HPDE6-E6E7 (cell line): ENCODE data around the gene AMZ1.
"Not testable (repeated sequence)": the region's sequence is repeated elsewhere in the genome, so short reads cannot be mapped to it uniquely, and the experiment has no call there.

Experiments
- DNase-seq: peaks from one replicate; pipeline ENCODE4 v3.0.0; 2011; ENCODE audit warnings: missing footprints; ENCODE audit errors: extremely low spot score

Gene AMZ1

GRCh38 chr7:2711895-2712675 is 24.1 kb downstream of the AMZ1 start:
- DNase-seq, result no peak

GRCh38 chr7:2713370-2713769 is 25.4 kb downstream of the AMZ1 start:
- DNase-seq, result no peak

GRCh38 chr7:2713978-2714377 is 26.0 kb downstream of the AMZ1 start:
- DNase-seq, result no peak

- no peak for DNase-seq
Observed at GRCh38 chr7:2714636-2715035, 26.6 kb downstream of the AMZ1 start.

GRCh38 chr7:2715341-2716231 is 27.6 kb downstream of the AMZ1 start:
- no peak for DNase-seq

GRCh38 chr7:2716488-2716887 is 28.5 kb downstream of the AMZ1 start:
- DNase-seq, result no peak

- DNase-seq, result no peak
Observed at GRCh38 chr7:2716906-2717292, 28.9 kb downstream of the AMZ1 start.

DNA sequence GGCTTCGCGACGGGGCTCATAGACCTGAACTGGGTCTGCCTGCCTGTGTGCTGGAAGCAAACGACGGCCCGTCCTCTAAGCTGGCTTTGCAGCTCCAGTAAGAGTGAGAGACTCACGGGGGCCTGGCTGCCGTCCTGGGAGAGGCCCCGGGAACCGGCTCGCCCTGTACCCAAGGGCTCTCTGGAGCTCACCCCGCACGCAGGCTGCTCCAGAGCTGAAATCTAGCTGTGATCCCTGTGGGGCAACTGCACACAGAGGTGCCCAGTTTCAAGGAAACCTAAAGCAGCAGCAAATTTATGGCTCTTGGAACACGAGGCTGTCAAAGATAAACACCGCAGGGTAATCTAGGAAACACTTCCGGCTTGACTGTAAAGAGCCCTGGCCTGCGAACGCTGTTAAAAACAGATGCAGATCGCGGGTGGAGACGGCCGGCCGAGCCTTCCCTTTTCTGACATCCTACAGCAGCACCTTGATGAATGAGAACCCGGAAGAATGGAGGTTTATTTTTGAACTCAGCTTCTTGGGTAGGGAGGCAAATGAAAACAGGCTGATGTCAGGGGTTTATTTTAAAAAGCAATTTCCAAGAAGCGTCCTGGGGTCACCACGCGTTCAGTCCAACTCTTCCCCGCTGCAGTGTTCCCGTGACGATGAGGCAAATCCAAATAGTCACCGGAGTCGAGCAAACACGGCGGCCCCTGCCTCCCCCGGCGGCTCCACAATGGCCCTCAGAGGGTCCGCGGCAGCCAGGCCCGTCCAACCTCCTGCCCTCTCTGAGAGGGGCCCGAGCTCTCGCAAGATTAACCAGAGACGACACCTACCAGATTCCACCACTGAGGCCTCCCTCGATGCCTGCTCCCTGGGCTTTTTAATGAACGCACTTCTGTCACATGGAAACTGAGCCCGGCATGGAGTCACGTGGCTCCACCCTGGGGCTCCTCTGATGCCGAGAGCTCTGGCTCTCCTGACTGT is 29.6 kb downstream of the AMZ1 start:
- no peak for DNase-seq

GRCh38 chr7:2718296-2718965 is 30.4 kb downstream of the AMZ1 start:
- DNase-seq, result no peak

DNA sequence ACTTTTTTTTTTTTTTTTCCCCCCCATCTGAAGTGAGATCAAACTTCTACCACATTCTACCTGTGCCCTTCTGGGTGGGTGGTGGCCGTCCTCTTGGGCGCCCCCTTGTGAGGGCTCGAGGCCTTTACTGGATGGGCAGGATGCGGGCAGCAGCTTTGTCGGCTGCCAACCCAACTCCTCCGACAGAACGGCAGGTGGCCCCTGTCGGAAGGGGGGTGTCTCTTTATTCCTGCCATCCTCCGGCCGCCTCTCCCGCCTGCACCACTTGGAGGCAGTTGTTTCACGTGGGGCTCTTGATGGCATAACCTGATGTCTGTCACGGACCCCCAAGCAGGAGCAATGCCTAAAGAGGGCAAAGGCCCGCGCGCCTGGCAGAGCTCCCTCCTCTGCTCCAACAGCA is 31.0 kb downstream of the AMZ1 start:
- no peak for DNase-seq

- no peak for DNase-seq
Observed at GRCh38 chr7:2720024-2720423, 32.0 kb downstream of the AMZ1 start.

- DNase-seq, result no peak
Observed at GRCh38 chr7:2721842-2722241, 33.8 kb downstream of the AMZ1 start.

GRCh38 chr7:2722591-2722990 is 34.6 kb downstream of the AMZ1 start:
- no peak for DNase-seq

DNA sequence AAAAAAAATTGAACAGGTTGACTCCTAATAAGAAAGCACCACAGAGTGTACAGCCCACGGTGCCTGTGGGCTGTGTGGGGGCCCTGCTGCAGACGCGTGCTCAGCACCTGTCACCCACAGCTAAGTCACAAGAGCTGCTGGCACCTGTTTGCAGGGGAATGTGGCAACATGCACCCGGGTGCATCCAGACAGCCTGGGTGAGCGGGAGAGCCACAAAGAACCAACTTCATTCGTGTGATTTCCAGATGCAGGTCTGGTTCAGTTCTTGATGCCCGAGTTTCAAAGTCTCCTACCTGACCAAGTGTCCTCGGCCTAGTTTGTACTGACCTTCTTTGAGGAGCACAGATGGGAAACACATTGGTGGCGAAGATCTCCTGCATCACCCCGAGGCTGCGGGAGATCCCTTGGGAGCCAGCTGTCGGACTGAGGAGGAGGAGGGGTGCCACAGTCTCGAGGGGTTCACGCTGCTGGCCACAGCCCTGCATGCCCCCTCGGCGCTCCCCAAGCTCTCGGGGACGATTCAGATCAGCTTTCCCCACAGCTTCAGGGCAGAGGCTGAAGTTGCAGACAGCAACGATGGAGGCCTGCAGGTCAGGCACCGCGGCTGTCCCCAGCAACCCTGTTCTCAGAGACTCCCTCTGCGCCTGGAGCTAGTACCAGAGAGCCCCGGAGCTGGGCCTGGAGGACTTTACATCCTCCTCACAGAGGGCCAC is 35.3 kb downstream of the AMZ1 start:
- DNase-seq, result no peak

DNA sequence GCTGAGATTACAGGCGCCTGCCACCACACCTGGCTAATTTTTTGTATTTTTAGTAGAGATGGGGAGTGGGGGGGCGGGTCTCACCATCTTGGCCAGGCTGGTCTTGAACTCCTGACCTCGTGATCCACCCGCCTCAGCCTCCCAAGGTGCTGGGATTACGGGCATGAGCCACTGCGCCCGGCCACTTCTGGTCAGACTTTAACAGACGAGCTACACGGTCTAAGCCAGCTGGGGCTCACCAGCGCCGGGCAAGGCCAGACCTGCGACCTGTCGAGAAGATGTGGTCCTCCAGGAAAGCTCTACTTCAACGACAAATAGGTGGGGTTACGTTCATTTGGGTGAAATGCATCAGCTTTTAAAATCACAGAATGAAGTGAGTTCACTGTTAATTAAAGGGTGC is 36.0 kb downstream of the AMZ1 start:
- DNase-seq, result not testable (repeated sequence)

DNA sequence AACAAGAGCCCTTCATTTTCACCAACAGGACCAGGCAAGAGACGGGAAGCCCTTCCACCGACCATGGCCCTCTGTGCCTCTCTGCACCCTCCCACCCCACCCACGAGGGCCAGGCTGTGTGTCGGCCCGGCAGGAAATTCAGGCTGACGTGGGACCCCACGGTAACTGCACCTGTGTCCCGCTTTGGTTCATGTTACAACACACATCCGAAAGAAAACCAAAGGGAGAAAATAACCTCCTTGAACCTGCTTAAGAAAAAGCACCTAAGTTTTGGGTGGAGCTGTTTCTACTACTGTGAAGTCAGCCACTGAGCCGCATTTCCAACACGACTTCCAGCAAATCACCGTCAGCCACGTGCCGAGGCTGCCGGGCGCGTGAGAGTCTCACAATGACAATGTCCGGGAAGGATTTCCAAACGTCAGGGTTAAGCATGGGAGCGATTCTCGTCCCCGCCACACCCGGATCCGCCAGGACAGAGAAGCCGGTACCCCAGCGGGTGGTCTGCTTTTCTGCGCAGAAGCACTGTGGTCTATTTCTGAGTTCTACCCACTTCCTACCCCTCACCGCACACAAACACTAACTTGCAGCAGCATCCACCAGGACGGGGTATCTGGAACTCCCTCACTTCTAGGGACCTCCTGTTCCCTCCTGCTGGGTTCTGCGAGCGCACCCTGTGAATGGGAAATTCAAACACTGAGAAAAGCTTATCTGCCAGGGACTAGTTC is 36.6 kb downstream of the AMZ1 start:
- no peak for DNase-seq

DNA sequence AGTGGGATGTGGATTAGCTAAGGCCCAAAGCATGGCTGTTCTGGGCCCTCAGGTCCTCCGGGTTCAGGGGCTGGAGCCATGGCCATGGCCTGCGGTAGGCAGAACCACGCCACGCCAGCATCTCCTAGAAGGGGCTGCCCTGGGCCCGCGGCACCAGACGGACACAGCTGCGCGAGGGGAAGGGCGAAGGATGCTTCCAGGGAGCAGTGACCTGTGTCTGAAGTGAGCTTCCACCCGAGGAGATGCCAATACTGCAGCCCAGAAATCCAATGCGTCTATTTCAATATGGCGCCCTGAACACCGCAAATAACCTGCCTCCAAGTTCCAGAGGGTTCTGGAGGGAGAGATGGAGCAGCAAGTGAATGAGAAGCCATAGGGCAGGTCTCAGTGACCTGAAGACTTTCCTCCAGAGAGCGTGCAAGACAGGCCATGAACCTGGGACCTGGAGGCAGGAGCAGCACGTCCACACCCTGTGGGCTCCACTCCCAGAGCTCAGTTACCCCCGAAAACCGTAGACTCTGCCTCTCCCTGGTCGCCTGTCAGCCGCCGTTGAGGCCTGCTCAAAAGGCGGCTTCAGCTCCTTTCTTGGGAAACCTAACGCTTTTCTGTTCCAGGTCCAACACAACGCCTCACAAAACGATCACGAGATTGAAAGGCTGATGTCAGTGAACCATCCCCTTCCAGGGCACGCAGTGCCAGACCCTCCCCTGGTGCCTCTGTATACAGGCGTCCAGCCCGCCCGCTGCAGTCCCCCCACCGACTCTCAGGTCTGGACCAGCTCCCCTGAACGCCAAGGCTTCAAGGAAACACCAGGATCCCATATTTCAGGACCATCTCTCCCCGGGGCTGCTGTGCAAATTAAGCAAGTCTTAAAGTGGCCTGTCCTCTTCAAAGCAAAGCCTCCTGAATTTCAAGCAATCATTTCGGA is 37.4 kb downstream of the AMZ1 start:
- no peak for DNase-seq

DNA sequence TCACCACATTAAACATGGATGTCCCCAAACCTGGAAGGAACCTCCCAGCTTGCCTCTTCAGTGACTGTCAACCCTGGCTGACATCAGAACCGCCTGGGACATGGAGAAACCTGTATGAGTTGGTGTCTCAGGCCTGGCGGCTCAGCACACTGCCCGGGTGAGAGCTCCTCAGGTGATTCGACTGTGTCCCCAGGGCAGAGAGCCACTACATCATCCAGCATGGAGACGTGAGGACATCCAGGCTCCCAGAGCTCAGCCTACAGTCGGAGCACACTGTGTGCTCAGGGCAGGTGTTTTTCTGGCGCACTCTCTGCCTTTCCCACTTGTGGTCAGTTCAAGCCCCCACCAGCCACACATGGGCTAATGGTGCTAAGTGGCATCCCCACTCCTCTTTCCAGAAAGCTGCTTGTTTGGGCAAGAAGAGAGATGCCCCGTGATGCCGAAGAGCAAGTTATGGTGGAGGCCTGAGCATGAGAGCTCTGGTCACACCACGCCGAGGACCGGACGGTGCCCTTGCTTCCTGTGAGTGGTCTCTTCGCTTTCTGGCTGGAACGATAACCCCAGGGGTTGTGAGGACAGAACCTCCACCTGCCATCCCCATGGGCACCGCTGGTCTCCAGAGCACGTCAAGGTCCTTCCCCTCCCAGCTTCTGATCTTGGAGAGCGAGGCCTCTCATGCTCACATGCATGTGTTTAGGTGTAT is 38.5 kb downstream of the AMZ1 start:
- no peak for DNase-seq
